A673 (cell line): ENCODE measurements around the gene SERPINC1.

Experiments
- EZH2 ChIP-seq: fragments of 200-600 bp; sonication (generic); IDR thresholded peaks from 2 replicates; pipeline ENCODE4 v1.6.1; 2017; ENCODE audit warnings: borderline replicate concordance, low read depth, mild to moderate bottlenecking, mixed read lengths, antibody characterized with exemption, low read length; ENCODE audit not compliant: poor library complexity, severe bottlenecking
- TF ChIP-seq, protein P1 (sequence below): fragments of 300-800, 200-600 bp; sonication (generic); conservative IDR thresholded peaks from 2 replicates; pipeline ENCODE4 v1.5.1; 2017; ENCODE audit warnings: low read depth, mild to moderate bottlenecking, antibody characterized with exemption, low read length, moderate library complexity, mixed read lengths

DNA sequence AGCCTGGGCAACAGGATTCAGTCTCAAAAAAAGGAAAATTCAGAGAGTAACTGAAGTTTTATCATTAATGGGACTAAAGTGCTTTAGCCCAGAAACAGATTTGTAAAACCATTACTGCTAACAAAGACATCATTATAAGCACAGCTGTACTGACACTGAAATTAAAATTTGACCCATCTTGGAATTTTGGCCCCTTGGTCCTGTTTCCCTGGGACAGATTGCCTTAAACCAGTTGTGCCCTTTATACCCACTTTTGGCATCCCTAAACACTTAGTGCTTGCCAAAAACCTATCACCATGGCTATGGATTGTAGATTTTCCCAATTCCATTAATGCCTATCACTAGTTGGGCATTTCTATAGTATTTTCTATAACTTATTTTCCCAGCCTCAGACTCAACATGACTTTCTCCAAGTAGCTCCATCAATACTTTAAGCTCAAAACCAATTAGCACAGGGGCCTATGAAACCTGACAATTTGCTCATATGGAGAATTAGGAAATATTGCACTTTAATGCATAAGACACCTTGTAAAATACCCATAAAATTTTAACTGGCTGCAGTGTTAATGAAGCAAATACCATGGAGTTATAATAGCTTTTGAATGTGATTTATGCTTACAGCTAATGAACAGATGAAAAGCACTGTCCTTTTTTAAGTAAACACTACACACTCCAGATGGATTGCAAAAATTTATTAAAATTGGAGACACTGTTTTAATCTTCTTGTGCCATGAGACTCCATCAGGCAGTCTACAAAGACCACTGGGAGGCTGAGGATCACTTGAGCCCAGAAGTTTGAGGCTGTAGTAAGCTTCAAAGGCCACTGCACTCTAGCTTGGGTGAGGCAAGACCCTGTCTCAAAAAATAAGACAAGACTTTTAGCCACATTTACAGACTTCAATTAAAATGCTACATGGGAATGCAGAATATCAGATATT is 53.6 kb downstream of the SERPINC1 start:
- TF ChIP-seq, protein P1, sequence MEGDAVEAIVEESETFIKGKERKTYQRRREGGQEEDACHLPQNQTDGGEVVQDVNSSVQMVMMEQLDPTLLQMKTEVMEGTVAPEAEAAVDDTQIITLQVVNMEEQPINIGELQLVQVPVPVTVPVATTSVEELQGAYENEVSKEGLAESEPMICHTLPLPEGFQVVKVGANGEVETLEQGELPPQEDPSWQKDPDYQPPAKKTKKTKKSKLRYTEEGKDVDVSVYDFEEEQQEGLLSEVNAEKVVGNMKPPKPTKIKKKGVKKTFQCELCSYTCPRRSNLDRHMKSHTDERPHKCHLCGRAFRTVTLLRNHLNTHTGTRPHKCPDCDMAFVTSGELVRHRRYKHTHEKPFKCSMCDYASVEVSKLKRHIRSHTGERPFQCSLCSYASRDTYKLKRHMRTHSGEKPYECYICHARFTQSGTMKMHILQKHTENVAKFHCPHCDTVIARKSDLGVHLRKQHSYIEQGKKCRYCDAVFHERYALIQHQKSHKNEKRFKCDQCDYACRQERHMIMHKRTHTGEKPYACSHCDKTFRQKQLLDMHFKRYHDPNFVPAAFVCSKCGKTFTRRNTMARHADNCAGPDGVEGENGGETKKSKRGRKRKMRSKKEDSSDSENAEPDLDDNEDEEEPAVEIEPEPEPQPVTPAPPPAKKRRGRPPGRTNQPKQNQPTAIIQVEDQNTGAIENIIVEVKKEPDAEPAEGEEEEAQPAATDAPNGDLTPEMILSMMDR = no peak
- TF ChIP-seq EZH2 = no peak
